MM.1S (cell line): ENCODE results near the gene GSE1.

ENCODE experiments used
- EZH2 ChIP-seq: fragments of 300-600 bp; sonication (generic); optimal IDR thresholded peaks from 2 replicates; pipeline ENCODE3; 2017; ENCODE audit warnings: low read depth, mild to moderate bottlenecking, antibody characterized with exemption, low read length, mixed read lengths
- EZH2phosphoT487 ChIP-seq: fragments of 300-600 bp; sonication (generic); IDR thresholded peaks from 2 replicates; pipeline ENCODE4 v1.6.1; 2018; ENCODE audit warnings: antibody characterized with exemption, low read length
- TF ChIP-seq, protein P1 (sequence below): fragments of 300-600 bp; sonication (generic); IDR thresholded peaks from 2 replicates; pipeline ENCODE4 v1.5.1; 2016; ENCODE audit warnings: antibody characterized with exemption, low read length, mixed read lengths

DNA sequence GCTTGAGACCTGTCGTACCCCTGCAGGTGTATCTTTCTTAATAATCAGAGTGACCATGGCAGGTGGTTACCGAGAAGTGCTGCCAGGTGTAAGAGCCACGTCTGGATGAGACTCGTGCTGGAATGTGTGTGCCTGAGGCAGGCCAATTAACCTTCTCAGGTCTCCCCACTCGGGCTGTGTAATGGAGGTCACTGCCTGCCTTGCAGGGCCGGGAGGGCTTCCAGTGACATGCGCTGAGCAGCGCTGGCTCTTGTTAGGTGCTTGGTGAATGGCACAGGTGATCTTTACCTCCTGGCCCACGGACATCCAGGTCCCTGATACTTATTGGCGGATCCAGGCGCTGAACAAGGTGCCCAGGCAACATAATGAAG, 4.6 kb upstream of the GSE1 start:
- TF ChIP-seq, protein P1, sequence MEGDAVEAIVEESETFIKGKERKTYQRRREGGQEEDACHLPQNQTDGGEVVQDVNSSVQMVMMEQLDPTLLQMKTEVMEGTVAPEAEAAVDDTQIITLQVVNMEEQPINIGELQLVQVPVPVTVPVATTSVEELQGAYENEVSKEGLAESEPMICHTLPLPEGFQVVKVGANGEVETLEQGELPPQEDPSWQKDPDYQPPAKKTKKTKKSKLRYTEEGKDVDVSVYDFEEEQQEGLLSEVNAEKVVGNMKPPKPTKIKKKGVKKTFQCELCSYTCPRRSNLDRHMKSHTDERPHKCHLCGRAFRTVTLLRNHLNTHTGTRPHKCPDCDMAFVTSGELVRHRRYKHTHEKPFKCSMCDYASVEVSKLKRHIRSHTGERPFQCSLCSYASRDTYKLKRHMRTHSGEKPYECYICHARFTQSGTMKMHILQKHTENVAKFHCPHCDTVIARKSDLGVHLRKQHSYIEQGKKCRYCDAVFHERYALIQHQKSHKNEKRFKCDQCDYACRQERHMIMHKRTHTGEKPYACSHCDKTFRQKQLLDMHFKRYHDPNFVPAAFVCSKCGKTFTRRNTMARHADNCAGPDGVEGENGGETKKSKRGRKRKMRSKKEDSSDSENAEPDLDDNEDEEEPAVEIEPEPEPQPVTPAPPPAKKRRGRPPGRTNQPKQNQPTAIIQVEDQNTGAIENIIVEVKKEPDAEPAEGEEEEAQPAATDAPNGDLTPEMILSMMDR: no peak
- TF ChIP-seq EZH2 (no peak), EZH2phosphoT487 (no peak)
